Measurements from ENCODE around the gene STRIP2. TPM values are rescaled to one million over a fixed set of nuclear protein-coding genes. Genes with fewer than 3 reads are reported as not detected.

Gene STRIP2
- total and polyA plus RNA-seq, 2 of the 13 experiments (the other 11 are each of a cell fraction or from before 2014, with no cell fraction given) = 3.9 to 8.2 TPM

GRCh38 chr7:129494041-129494440, 59.8 kb downstream of the STRIP2 start:
- H3K27me3 ChIP-seq (ENCODE audit: control insufficient read depth in 1 of 2, insufficient read depth in 2 of 2, low read length in 2 of 2) = no peaks in the 10 kb centered on the region
- TF ChIP-seq ZNF562 (CRISPR knock-in tag; IDR thresholded peaks at IDR 0.05; ENCODE audit: borderline replicate concordance) (no peak), AHDC1 (CRISPR knock-in tag; IDR thresholded peaks at IDR 0.05; ENCODE audit: borderline replicate concordance) (no peak), GATAD2A (CRISPR knock-in tag; IDR thresholded peaks at IDR 0.05) (no peak), ZNF264 (CRISPR knock-in tag; IDR thresholded peaks at IDR 0.05) (no peak), KDM5B (CRISPR knock-in tag; IDR thresholded peaks at IDR 0.05; ENCODE audit: borderline replicate concordance) (no peak)
- H3K4me3 ChIP-seq (replicated peaks in 1 of 3; ENCODE audit: insufficient read depth in 1 of 3, low read depth in 2 of 3, low read length in 3 of 3) = no peak overlapping the region
- H3K4me1 ChIP-seq (ENCODE audit: insufficient read depth, low read length) = peaks cover 25% of the 10 kb centered on the region
- no peak for FAIRE-seq
- no peak for ATAC-seq
- no peaks in the 10 kb centered on the region for H3K36me3 ChIP-seq (replicated peaks in 1 of 2; ENCODE audit: control insufficient read depth in 1 of 2, insufficient read depth in 2 of 2, low read length in 2 of 2)
- H2AFZ ChIP-seq (ENCODE audit: low read length) = no peak overlapping the region
- no peak overlapping the region for H3K27ac ChIP-seq (ENCODE audit: extremely low read length, insufficient read depth, low read length)
- DNase-seq (ENCODE audit: low spot score) = no peak
- H3K9ac ChIP-seq (ENCODE audit: insufficient read depth, low read depth, low read length) = no peak overlapping the region
- in situ Hi-C loops (cut with HindIII; ENCODE audit: extremely low pct_ligation_motif_present, low pct_unique_long_range_greater_than_20kb) (no loop called here), intact Hi-C loops (cut with micrococcal nuclease; ENCODE audit: unreplicated experiment) (no loop called here)
- H3K4me2 ChIP-seq (ENCODE audit: low read depth, low read length) = no peak overlapping the region
- POLR2A ChIA-PET = no interaction called here
- H3K9me3 ChIP-seq (ENCODE audit: low read length) = no peaks in the 10 kb centered on the region
- CTCF ChIA-PET (ENCODE audit: low intra/inter-chr PET ratio, low total read pairs) = no interaction called here
- no peaks in the 10 kb centered on the region for H3K79me2 ChIP-seq (ENCODE audit: insufficient read depth, low read length)
- H4K20me1 ChIP-seq (ENCODE audit: insufficient read depth, low read length) = no peaks in the 10 kb centered on the region
- WGBS (ENCODE audit: low lambda C conversion rate) = 41% methylated on average over 5 of the region's 5 CpGs
- no TSS peak for BruUV-seq (replicated peaks)
